ENCODE results near the gene TFG. TPM values are rescaled to one million over a fixed set of nuclear protein-coding genes. Genes with fewer than 3 reads are reported as not detected.

Gene TFG
- total and polyA plus RNA-seq, 9 of the 15 experiments (the other 6 are each of a cell fraction or from before 2014, with no cell fraction given) = 31.8 to 143 (median 57.8) TPM

DNA sequence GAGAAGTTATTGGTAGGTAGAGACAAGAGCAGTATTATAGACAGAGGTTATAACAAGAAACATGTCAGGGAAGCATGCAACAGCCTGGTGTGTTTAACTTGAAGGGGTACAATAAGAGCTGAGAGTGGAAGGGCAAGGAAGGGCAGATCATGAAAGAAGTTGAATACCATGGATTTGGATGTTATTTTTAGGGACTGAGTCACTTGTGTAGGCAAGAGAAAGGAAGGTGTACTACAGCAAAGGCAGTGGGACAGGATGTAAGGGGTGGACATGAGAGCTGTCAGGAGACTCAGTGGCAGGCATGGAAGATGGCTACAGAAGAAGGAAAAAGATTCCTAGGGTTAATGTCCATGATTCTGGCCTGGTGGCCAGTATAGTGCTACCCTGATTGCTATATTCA, 66.4 kb downstream of the TFG start:
- BruUV-seq (replicated peaks) = no TSS peak
- CTCF ChIA-PET (ENCODE audit: low intra/inter-chr PET ratio) = no interaction called here

More for the DNA sequence above, 66.4 kb downstream of the TFG start:
- Histone ChIP-seq H3K79me2 (ENCODE audit: control insufficient read depth, insufficient read depth, low read length) (no peaks in the 10 kb centered on the region), H3K27me3 (ENCODE audit: control insufficient read depth in 2 of 2, insufficient read depth in 2 of 2, low read length in 2 of 2) (no peaks in the 10 kb centered on the region), H3K9me1 (ENCODE audit: control insufficient read depth, insufficient read depth, low read length) (no peaks in the 10 kb centered on the region), H2AFZ (ENCODE audit: low read depth, low read length) (no peak overlapping the region), H3K4me2 (ENCODE audit: insufficient read depth, low read length) (no peak overlapping the region), H3K27ac (ENCODE audit: extremely low read depth, low read depth, low read length) (no peak overlapping the region), H4K20me1 (replicated peaks; ENCODE audit: control insufficient read depth, insufficient read depth, low read length) (no peaks in the 10 kb centered on the region), H3K36me3 (ENCODE audit: control insufficient read depth, insufficient read depth, low read length) (no peaks in the 10 kb centered on the region), H3K4me1 (replicated peaks in 1 of 2; ENCODE audit: control insufficient read depth in 2 of 2, insufficient read depth in 2 of 2, low read length in 2 of 2) (no peaks in the 10 kb centered on the region), H3K9ac (ENCODE audit: insufficient read depth in 1 of 2, low read depth in 2 of 2, low read length in 2 of 2) (no peak overlapping the region), H3K4me3 (no peak overlapping the region), H3K9me3 (replicated peaks; ENCODE audit: control insufficient read depth, insufficient read depth, low read depth, low read length) (no peaks in the 10 kb centered on the region)
- TF ChIP-seq TARDBP (IDR thresholded peaks at IDR 0.05) = no peak
- no peak for TF ChIP-seq KDM1A (IDR thresholded peaks at IDR 0.05)
- TF ChIP-seq HOXB6 (CRISPR knock-in tag; IDR thresholded peaks at IDR 0.05; ENCODE audit: borderline replicate concordance) = no peak
- TF ChIP-seq SOX6 (IDR thresholded peaks at IDR 0.05) = no peak
- no peak for TF ChIP-seq TAF1 (IDR thresholded peaks at IDR 0.05; ENCODE audit: control insufficient read depth, extremely low read depth, insufficient read depth, low read length, severe bottlenecking)
- no peak for TF ChIP-seq STAT5A (IDR thresholded peaks at IDR 0.05; ENCODE audit: borderline replicate concordance, low read length)
- no peak for TF ChIP-seq BRF2 (IDR thresholded peaks at IDR 0.05; ENCODE audit: borderline replicate concordance, insufficient read depth, insufficient read length)
- TF ChIP-seq MED1 (CRISPR knock-in tag; IDR thresholded peaks at IDR 0.05; ENCODE audit: borderline replicate concordance) = no peak
- TF ChIP-seq RUNX1 (IDR thresholded peaks at IDR 0.05; ENCODE audit: low read depth) = no peak
- no peak for TF ChIP-seq POLR2A (conservative IDR thresholded peaks at IDR 0.05)
- no peak for TF ChIP-seq ELF4 (CRISPR knock-in tag; IDR thresholded peaks at IDR 0.05)
- POLR2A ChIA-PET = no interaction called here
- FAIRE-seq = no peak
- no peak for DNase-seq (ENCODE audit: extremely low read depth in 1 of 4, low spot score in 3 of 4)
- ATAC-seq = no peak
- in situ Hi-C loops (cut with MboI) (no loop called here), intact Hi-C loops (cut with micrococcal nuclease) (no loop called here)
